ENCODE results near the gene TMEM95.

The TMEM95 gene

GRCh38 chr17:7379134-7379533, 24.2 kb downstream of the TMEM95 start:
- Histone ChIP-seq H3K36me3 (ENCODE audit: control insufficient read depth, insufficient read depth, low read length) (no peaks in the 10 kb centered on the region), H3K27me3 (replicated peaks; ENCODE audit: control insufficient read depth, insufficient read depth, low read length) (no peaks in the 10 kb centered on the region; the same call in 1 of the 2 replicates), H3K4me3 (replicated peaks; ENCODE audit: low read depth, low read length) (no peak overlapping the region)
- TF ChIP-seq CTCF (IDR thresholded peaks at IDR 0.05; ENCODE audit: insufficient read depth, low read length, poor library complexity, severe bottlenecking), result no peak
- DNase-seq (ENCODE audit: extremely low read depth, insufficient read length), result no peak

GRCh38 chr17:7380321-7380720, 25.4 kb downstream of the TMEM95 start:
- DNase-seq (ENCODE audit: extremely low read depth, insufficient read length), result no peak
- no peaks in the 10 kb centered on the region for H3K36me3 ChIP-seq (ENCODE audit: control insufficient read depth, insufficient read depth, low read length)
- TF ChIP-seq CTCF (IDR thresholded peaks at IDR 0.05; ENCODE audit: insufficient read depth, low read length, poor library complexity, severe bottlenecking), result no peak
- H3K4me3 ChIP-seq (replicated peaks; ENCODE audit: low read depth, low read length), result no peak overlapping the region
- H3K27me3 ChIP-seq (replicated peaks; ENCODE audit: control insufficient read depth, insufficient read depth, low read length), result no peaks in the 10 kb centered on the region; the same call in 1 of the 2 replicates

GRCh38 chr17:7380855-7381683, 26.1 kb downstream of the TMEM95 start, which contains the start of gene TNK1:
TSS of gene TNK1 (plus strand) at chr17:7381089. CDS start at chr17:7382927, 1,838 bp downstream.
- no peak for TF ChIP-seq CTCF (IDR thresholded peaks at IDR 0.05; ENCODE audit: insufficient read depth, low read length, poor library complexity, severe bottlenecking)
- no peaks in the 10 kb centered on the region; the same call in 1 of the 2 replicates for H3K27me3 ChIP-seq (replicated peaks; ENCODE audit: control insufficient read depth, insufficient read depth, low read length)
- DNase-seq (ENCODE audit: extremely low read depth, insufficient read length), result no peak
- H3K36me3 ChIP-seq (ENCODE audit: control insufficient read depth, insufficient read depth, low read length), result no peaks in the 10 kb centered on the region
- no peak within 1 kb of the TSS for H3K4me3 ChIP-seq (replicated peaks; ENCODE audit: low read depth, low read length)

- TF ChIP-seq CTCF (IDR thresholded peaks at IDR 0.05; ENCODE audit: insufficient read depth, low read length, poor library complexity, severe bottlenecking), result no peak
- no peaks in the 10 kb centered on the region; the same call in 1 of the 2 replicates for H3K27me3 ChIP-seq (replicated peaks; ENCODE audit: control insufficient read depth, insufficient read depth, low read length)
- no peaks in the 10 kb centered on the region; the same call in 1 of the 2 replicates for H3K36me3 ChIP-seq (ENCODE audit: control insufficient read depth, insufficient read depth, low read length)
Observed at GRCh38 chr17:7382901-7383300, 27.9 kb downstream of the TMEM95 start.

GRCh38 chr17:7383371-7383741, 28.4 kb downstream of the TMEM95 start:
- Histone ChIP-seq H3K27me3 (replicated peaks; ENCODE audit: control insufficient read depth, insufficient read depth, low read length) (no peaks in the 10 kb centered on the region; the same call in 1 of the 2 replicates), H3K4me3 (replicated peaks; ENCODE audit: low read depth, low read length) (no peak overlapping the region; the same call in 1 of the 2 replicates), H3K36me3 (ENCODE audit: control insufficient read depth, insufficient read depth, low read length) (no peaks in the 10 kb centered on the region; the same call in 1 of the 2 replicates)
- DNase-seq (ENCODE audit: extremely low read depth, insufficient read length), result no peak
- TF ChIP-seq CTCF (IDR thresholded peaks at IDR 0.05; ENCODE audit: insufficient read depth, low read length, poor library complexity, severe bottlenecking), result no peak

More at GRCh38 chr17:7382901-7383300, 27.9 kb downstream of the TMEM95 start:
- no peak for DNase-seq (ENCODE audit: extremely low read depth, insufficient read length)
- no peak overlapping the region for H3K4me3 ChIP-seq (replicated peaks; ENCODE audit: low read depth, low read length)

Measured in GM06990 (cell line).